HepG2 (cell line): ENCODE measurements around the gene TSG101. TPM values are rescaled to one million over a fixed set of nuclear protein-coding genes. Genes with fewer than 3 reads are reported as not detected.

Experiments
- CENPX ChIP-seq: sonication (generic); formaldehyde crosslinking; IDR thresholded peaks from 2 replicates; pipeline ENCODE4 v1.9.0; 2021; ENCODE audit warnings: mild to moderate bottlenecking, missing genetic modification reagents, moderate library complexity
- CHD4 ChIP-seq: fragments of 200-600 bp; sonication (generic); IDR thresholded peaks from 2 replicates; pipeline ENCODE4 v1.7.0; 2017; ENCODE audit warnings: mild to moderate bottlenecking, low read length, borderline replicate concordance
- FUBP1 ChIP-seq: sonication (generic); formaldehyde crosslinking; IDR thresholded peaks from 2 replicates; pipeline ENCODE4 v1.5.1; 2020; ENCODE audit warnings: missing genetic modification reagents, mild to moderate bottlenecking, borderline replicate concordance
- KDM6A ChIP-seq: IDR thresholded peaks from 2 replicates; pipeline ENCODE4 v1.6.1; 2016; ENCODE audit warnings: low read depth
- MNT ChIP-seq: fragments of 450-650 bp; IDR thresholded peaks from 2 replicates; pipeline ENCODE4 v1.6.1; 2016
- PREB ChIP-seq: sonication (generic); formaldehyde crosslinking; IDR thresholded peaks from 2 replicates; pipeline ENCODE4 v1.4.0; 2020; ENCODE audit warnings: missing genetic modification reagents
- RBM22 ChIP-seq: fragments of 200-400 bp; formaldehyde crosslinking; optimal IDR thresholded peaks from 2 replicates; pipeline ENCODE3; 2017; ENCODE audit warnings: mild to moderate bottlenecking, low read length, moderate library complexity
- RXRB ChIP-seq: IDR thresholded peaks from 2 replicates; pipeline ENCODE4 v1.6.1; 2016; ENCODE audit warnings: borderline replicate concordance, missing genetic modification reagents, missing compliant biosample characterization
- ZNF512B ChIP-seq: sonication (generic); formaldehyde crosslinking; IDR thresholded peaks from 2 replicates; pipeline ENCODE4 v1.5.1; 2020; ENCODE audit warnings: missing genetic modification reagents, mild to moderate bottlenecking, borderline replicate concordance
- ZNF646 ChIP-seq: sonication (generic); formaldehyde crosslinking; IDR thresholded peaks from 2 replicates; pipeline ENCODE4 v1.9.0; 2021; ENCODE audit warnings: mild to moderate bottlenecking, missing genetic modification reagents
- polyA plus RNA-seq, 8 experiments: library from polyadenylated mRNA; depleted of rRNA in 3 of 8; stranded (reverse) in 7 of 8; unstranded in 1 of 8; fragments of >200 nt; fragmentation: Illumina TruSeq in 4 of 8; extraction: Trizol in 4 of 8; gene quantifications; 2 replicates each; pipeline versions ENCODE4 v1.2.1 to v1.2.3, GENCODE V29; 2011 to 2016; ENCODE audit warnings: low read depth in 4 of 8, missing spikeins in 1 of 8, mixed read lengths in 1 of 8; ENCODE audit not compliant: insufficient read depth in 1 of 8
- total RNA-seq, 5 experiments: library from RNA; depleted of rRNA; stranded (reverse); fragments of >200 nt; fragmentation: Illumina TruSeq; extraction: Trizol; gene quantifications; 2 replicates each; pipeline ENCODE4 v1.2.3, GENCODE V29; 2016; ENCODE audit warnings: low read depth in 1 of 5

Gene TSG101
- total and polyA plus RNA-seq, 2 of the 13 experiments (the other 11 are each of a cell fraction or from before 2014, with no cell fraction given): 69.3 to 206 TPM

- no peak for TF ChIP-seq KDM6A (CRISPR knock-in tag)
- no peak for TF ChIP-seq PREB
- TF ChIP-seq FUBP1 (CRISPR knock-in tag): no peak
- TF ChIP-seq MNT: peak; percentile 17
- peak; percentile 91; the same call in 1 of the 2 replicates for TF ChIP-seq ZNF512B (CRISPR knock-in tag)
- TF ChIP-seq RXRB (CRISPR knock-in tag): peak; percentile 29
- TF ChIP-seq RBM22: peak; percentile 11
- no peak for TF ChIP-seq CENPX (CRISPR knock-in tag)
- no peak for TF ChIP-seq CHD4
- TF ChIP-seq ZNF646 (CRISPR knock-in tag): no peak
Measured at GRCh38 chr11:18526521-18527296, at the start of gene TSG101 (continued).
